GM18508 (cell line): ENCODE results near the gene DROSHA.

Source experiments
- ATAC-seq: cut with Tn5 transposase; IDR thresholded peaks from one replicate; pipeline ENCODE4 v1.9.1; 2021; ENCODE audit warnings: moderate number of reproducible peaks; ENCODE audit not compliant: insufficient read depth, unreplicated experiment

Gene DROSHA

GRCh38 chr5:31471040-31471439 is 60.9 kb downstream of the DROSHA start:
- no peak for ATAC-seq

- ATAC-seq: no peak
These were observed 61.3 kb downstream of the DROSHA start for GRCh38 chr5:31470608-31471007.

GRCh38 chr5:31469886-31470285 is 62.0 kb downstream of the DROSHA start:
- ATAC-seq: no peak

- ATAC-seq: no peak
These were observed 62.4 kb downstream of the DROSHA start for GRCh38 chr5:31469466-31469865.

GRCh38 chr5:31465291-31465690 is 66.6 kb downstream of the DROSHA start:
- ATAC-seq: no peak

GRCh38 chr5:31464081-31464480 is 67.8 kb downstream of the DROSHA start:
- ATAC-seq: no peak

GRCh38 chr5:31463351-31463750 is 68.5 kb downstream of the DROSHA start:
- no peak for ATAC-seq

GRCh38 chr5:31459594-31459993 is 72.3 kb downstream of the DROSHA start:
- ATAC-seq: no peak

- ATAC-seq: no peak
These were observed 76.7 kb downstream of the DROSHA start for GRCh38 chr5:31455172-31455571.

- no peak for ATAC-seq
These were observed 78.4 kb downstream of the DROSHA start for GRCh38 chr5:31453522-31453921.

GRCh38 chr5:31452314-31452713 is 79.6 kb downstream of the DROSHA start:
- no peak for ATAC-seq

GRCh38 chr5:31449962-31450361 is 81.9 kb downstream of the DROSHA start:
- ATAC-seq: no peak

- no peak for ATAC-seq
These were observed 82.7 kb downstream of the DROSHA start for GRCh38 chr5:31449174-31449573.

- ATAC-seq: no peak
These were observed 86.8 kb downstream of the DROSHA start for GRCh38 chr5:31445041-31445600.

- ATAC-seq: no peak
These were observed 88.3 kb downstream of the DROSHA start for GRCh38 chr5:31443572-31443971.

- ATAC-seq: no peak
These were observed 89.7 kb downstream of the DROSHA start for GRCh38 chr5:31442058-31442745.

- no peak for ATAC-seq
These were observed 95.0 kb downstream of the DROSHA start for GRCh38 chr5:31436851-31437250.

GRCh38 chr5:31435730-31436129 is 96.2 kb downstream of the DROSHA start:
- ATAC-seq: no peak

GRCh38 chr5:31434898-31435297 is 97.0 kb downstream of the DROSHA start:
- ATAC-seq: no peak

GRCh38 chr5:31433229-31433628 is 98.7 kb downstream of the DROSHA start:
- ATAC-seq: no peak

- ATAC-seq: no peak
These were observed 104.1 kb downstream of the DROSHA start for GRCh38 chr5:31427724-31428309.
